H1 (cell line): ENCODE measurements around the gene DMAC2. TPM values are rescaled to one million over a fixed set of nuclear protein-coding genes. Genes with fewer than 3 reads are reported as not detected.

Experiments used
- CTCF ChIA-PET: fragments of 300-600 bp; sonication (Branson Sonifier 250); formaldehyde crosslinking; loops from one replicate; lab custom pipeline; 2021; ENCODE audit not compliant: partially characterized antibody; lab: Charles Lee
- POLR2A ChIA-PET: fragments of 300-600 bp; sonication (Branson Sonifier 250); formaldehyde crosslinking; loops from one replicate; lab custom pipeline; 2021; ENCODE audit warnings: inconsistent platforms; ENCODE audit not compliant: partially characterized antibody; lab: Charles Lee
- DNase-seq, 2 experiments: peaks; one replicate each; pipeline versions ENCODE4 v3.0.0 to v3.0.0-alpha.2; 2010 to 2022; ENCODE audit warnings: low spot score in 2 of 2, low read depth in 1 of 2, mixed read lengths in 1 of 2
- FAIRE-seq: peaks from 2 replicates; lab custom pipeline; 2011; peaks lifted over from hg19 to GRCh38; lab: Jason Lieb, UNC
- H2AFZ ChIP-seq: 2 replicates; pipeline ENCODE4 v1.8.1; 2012; ENCODE audit warnings: low read length, inconsistent platforms
- H2AK5ac ChIP-seq: 2 replicates; pipeline ENCODE4 v1.6.1; 2013; ENCODE audit warnings: low read depth, low read length
- H2BK120ac ChIP-seq: replicated peaks from 2 replicates; pipeline ENCODE3; 2013; ENCODE audit warnings: low read depth, low read length, inconsistent platforms
- H2BK12ac ChIP-seq: 2 replicates; pipeline ENCODE4 v1.6.1; 2013; ENCODE audit warnings: low read depth, low read length
- H2BK15ac ChIP-seq: 2 replicates; pipeline ENCODE4 v1.6.1; 2013; ENCODE audit warnings: low read length
- H2BK20ac ChIP-seq: 2 replicates; pipeline ENCODE4 v1.6.1; 2013; ENCODE audit warnings: low read length
- H2BK5ac ChIP-seq: 2 replicates; pipeline ENCODE4 v1.6.1; 2013; ENCODE audit warnings: low read depth, low read length
- H3K14ac ChIP-seq: 2 replicates; pipeline ENCODE4 v1.6.1; 2013; ENCODE audit warnings: inconsistent platforms; ENCODE audit not compliant: insufficient read length
- H3K18ac ChIP-seq: 2 replicates; pipeline ENCODE4 v1.6.1; 2013; ENCODE audit warnings: low read length; ENCODE audit errors: extremely low read depth
- H3K23ac ChIP-seq: 2 replicates; pipeline ENCODE4 v1.6.1; 2013; ENCODE audit warnings: inconsistent platforms; ENCODE audit not compliant: insufficient read length
- H3K23me2 ChIP-seq: 2 replicates; pipeline ENCODE4 v1.6.1; 2013; ENCODE audit warnings: low read depth, low read length
- H3K27ac ChIP-seq: 2 replicates; pipeline ENCODE4 v1.6.1; 2011; ENCODE audit warnings: low read depth, low read length, inconsistent platforms
- H3K27me3 ChIP-seq, 4 experiments: replicated peaks in 1 of 4; 1 replicate in 1 of 4; 2 replicates in 3 of 4; pipeline versions ENCODE4 v1.6.1 to v1.8.1; 2011 to 2013; ENCODE audit warnings: low read length in 3 of 4, mild to moderate bottlenecking in 3 of 4, inconsistent platforms in 2 of 4, mixed read lengths in 2 of 4, moderate library complexity in 1 of 4; ENCODE audit not compliant: control insufficient read depth in 3 of 4, insufficient read depth in 3 of 4; ENCODE audit errors: extremely low read depth in 1 of 4
- H3K36me3 ChIP-seq, 4 experiments: 2 replicates each; pipeline versions ENCODE4 v1.6.1 to v1.8.1; 2011 to 2013; ENCODE audit warnings: mild to moderate bottlenecking in 4 of 4, low read length in 3 of 4, moderate library complexity in 2 of 4, control low read depth in 1 of 4, inconsistent platforms in 1 of 4; ENCODE audit not compliant: insufficient read depth in 4 of 4, control insufficient read depth in 2 of 4
- H3K4ac ChIP-seq: replicated peaks from 2 replicates; pipeline ENCODE3; 2013; ENCODE audit warnings: low read length, low read depth, mixed read lengths, inconsistent platforms; ENCODE audit not compliant: insufficient read length
- H3K4me1 ChIP-seq, 4 experiments: replicated peaks in 1 of 4; 1 replicate in 1 of 4; 2 replicates in 3 of 4; pipeline versions ENCODE4 v1.6.1 to v1.8.1; 2011 to 2013; ENCODE audit warnings: low read length in 3 of 4, inconsistent platforms in 2 of 4, mixed read lengths in 1 of 4; ENCODE audit not compliant: insufficient read depth in 4 of 4, control insufficient read depth in 3 of 4
- H3K4me2 ChIP-seq, 2 experiments: 2 replicates each; pipeline versions ENCODE4 v1.6.1 to v1.8.1; 2011 to 2013; ENCODE audit warnings: low read depth in 2 of 2, low read length in 2 of 2, control low read depth in 1 of 2, inconsistent platforms in 1 of 2, mild to moderate bottlenecking in 1 of 2; ENCODE audit not compliant: insufficient read depth in 1 of 2
- H3K4me3 ChIP-seq, 4 experiments: fragments of 200-600, 300-600 bp in 1 of 4; sonication (generic), shearing (Covaris generic), sonication (Bioruptor Twin) in 1 of 4; 2 replicates each; pipeline versions ENCODE4 v1.5.1 to v1.8.1; 2011 to 2016; ENCODE audit warnings: low read length in 4 of 4, low read depth in 3 of 4, control low read depth in 2 of 4, inconsistent platforms in 2 of 4, mild to moderate bottlenecking in 2 of 4, mixed read lengths in 1 of 4, moderate library complexity in 1 of 4; ENCODE audit not compliant: insufficient read depth in 2 of 4; ENCODE audit errors: extremely low read depth in 1 of 4
- H3K56ac ChIP-seq: replicated peaks from 2 replicates; pipeline ENCODE3; 2013; ENCODE audit warnings: low read depth, mild to moderate bottlenecking, mixed read lengths, low read length, inconsistent platforms; ENCODE audit not compliant: insufficient read length
- H3K79me1 ChIP-seq: 2 replicates; pipeline ENCODE4 v1.6.1; 2013; ENCODE audit warnings: low read depth, low read length, control low read depth
- H3K79me2 ChIP-seq, 2 experiments: 2 replicates each; pipeline versions ENCODE4 v1.6.1 to v1.8.1; 2012 to 2013; ENCODE audit warnings: low read length in 2 of 2, mild to moderate bottlenecking in 2 of 2, inconsistent platforms in 1 of 2; ENCODE audit not compliant: insufficient read depth in 2 of 2, control insufficient read depth in 1 of 2
- H3K9ac ChIP-seq, 4 experiments: replicated peaks in 1 of 4; 1 replicate in 1 of 4; 2 replicates in 3 of 4; pipeline versions ENCODE4 v1.6.1 to v1.8.1; 2011 to 2013; ENCODE audit warnings: low read depth in 3 of 4, low read length in 3 of 4, control low read depth in 2 of 4, mild to moderate bottlenecking in 2 of 4, moderate library complexity in 2 of 4, inconsistent platforms in 1 of 4; ENCODE audit errors: extremely low read depth in 1 of 4
- H3K9me3 ChIP-seq, 2 experiments: 2 replicates each; pipeline versions ENCODE4 v1.6.1 to v1.8.1; 2012 to 2013; ENCODE audit warnings: mild to moderate bottlenecking in 2 of 2, moderate library complexity in 2 of 2, control low read depth in 1 of 2, inconsistent platforms in 1 of 2, low read depth in 1 of 2, low read length in 1 of 2, mixed read lengths in 1 of 2; ENCODE audit not compliant: insufficient read depth in 2 of 2
- H4K20me1 ChIP-seq, 2 experiments: replicated peaks in 1 of 2; 2 replicates each; pipeline versions ENCODE3 to v1.8.1; 2011 to 2013; ENCODE audit warnings: inconsistent platforms in 2 of 2, low read length in 2 of 2, mild to moderate bottlenecking in 1 of 2; ENCODE audit not compliant: insufficient read depth in 2 of 2, control insufficient read depth in 1 of 2
- H4K5ac ChIP-seq: 2 replicates; pipeline ENCODE4 v1.6.1; 2013; ENCODE audit warnings: low read length, low read depth, mixed read lengths, inconsistent platforms; ENCODE audit not compliant: insufficient read length
- H4K8ac ChIP-seq: 2 replicates; pipeline ENCODE4 v1.8.0; 2013; ENCODE audit warnings: mild to moderate bottlenecking, moderate library complexity, low read length, inconsistent platforms; ENCODE audit not compliant: insufficient read depth; ENCODE audit errors: extremely low read depth
- H4K91ac ChIP-seq: replicated peaks from 2 replicates; pipeline ENCODE3; 2013; ENCODE audit warnings: low read length, mixed read lengths, inconsistent platforms; ENCODE audit not compliant: insufficient read length
- KDM1A ChIP-seq: fragments of 200-600, 300-600 bp; sonication (generic); IDR thresholded peaks from 2 replicates; pipeline ENCODE4 v1.7.1; 2016; ENCODE audit warnings: mild to moderate bottlenecking, low read length, borderline replicate concordance
- POLR2A ChIP-seq, 2 experiments: IDR thresholded peaks; 1 replicate in 1 of 2; 2 replicates in 1 of 2; pipeline ENCODE4 v1.6.1; 2011; ENCODE audit warnings: low read depth in 2 of 2, low read length in 2 of 2, mild to moderate bottlenecking in 2 of 2; ENCODE audit errors: control extremely low read depth in 1 of 2
- RFX5 ChIP-seq: IDR thresholded peaks from 2 replicates; pipeline ENCODE4 v1.6.1; 2011; ENCODE audit warnings: low read depth, low read length, improper control_type of control experiment, borderline replicate concordance
- TAF7 ChIP-seq: optimal IDR thresholded peaks from 2 replicates; pipeline ENCODE3; 2011; ENCODE audit warnings: low read depth, mild to moderate bottlenecking, inconsistent platforms, low read length, moderate library complexity, borderline replicate concordance
- WGBS, 2 experiments: shearing (Covaris generic) in 1 of 2; methylation state at CpG; one replicate each; pipeline versions ENCODE4 v1.1.6 to v1.1.7; 2013 to 2015; ENCODE audit warnings: low lambda C conversion rate in 2 of 2, mixed read lengths in 2 of 2, inconsistent platforms in 1 of 2, low coverage in 1 of 2, missing lambda C conversion rate in 1 of 2; ENCODE audit not compliant: insufficient replicate concordance in 2 of 2, insufficient coverage in 1 of 2, insufficient read length in 1 of 2; ENCODE audit errors: extremely low coverage in 1 of 2, missing lambda C conversion rate in 1 of 2; 5-methylcytosine and 5-hydroxymethylcytosine counted together
- polyA plus RNA-seq, 7 experiments: library from polyadenylated mRNA; depleted of rRNA in 3 of 7; stranded (reverse) in 5 of 7; unstranded in 2 of 7; fragments of >200 nt in 5 of 7; fragments of 200-250 nt in 2 of 7; gene quantifications; 1 replicate in 5 of 7; 2 replicates in 1 of 7; 4 replicates in 1 of 7; pipeline versions ENCODE4 v1.2.1 to v1.2.3, GENCODE V29; 2011 to 2013; ENCODE audit warnings: missing spikeins in 2 of 7, mixed read lengths in 2 of 7
- total RNA-seq: library from RNA; stranded (reverse); fragmentation: NEBNext Ultra II Directional; extraction: Animal tissue kit (Norgen Biotek cat#: 25700); gene quantifications from 2 replicates; pipeline ENCODE4 v1.2.1, GENCODE V29; 2021

The DMAC2 gene
- total and polyA plus RNA-seq, 2 of the 8 experiments (the other 6 are each of a cell fraction or from before 2014, with no cell fraction given): 86.8 to 170 TPM

GRCh38 chr19:41449865-41450178 lies 10.1 kb upstream of the DMAC2 start:
- H3K27me3 ChIP-seq: 0 out of 7 replicates have a peak, but pooled peaks cover 0 to 3% (median 0%) of the 10 kb centered on the region in 4 experiments
- H4K20me1 ChIP-seq: no peaks in the 10 kb centered on the region
- H4K91ac ChIP-seq: no peak overlapping the region
- CTCF ChIA-PET: interaction anchor here (0.6 to 20.4 kb wide), 22 partner anchors 11 to 1056 kb away, joined by 3 to 364 read pairs (median 4); partner anchors contain the start of gene DMAC2
- no peaks in the 10 kb centered on the region for H3K36me3 ChIP-seq
- H2AK5ac ChIP-seq: no peak overlapping the region
- H2BK20ac ChIP-seq: no peak overlapping the region
- H2BK12ac ChIP-seq: no peak overlapping the region
- H4K8ac ChIP-seq: no peak overlapping the region
- no peak overlapping the region for H3K56ac ChIP-seq
- H3K27ac ChIP-seq: no peak overlapping the region
- no peaks in the 10 kb centered on the region for H3K79me2 ChIP-seq
- no peak overlapping the region for H2BK5ac ChIP-seq
- peaks cover 0 to 4% of the 10 kb centered on the region in 2 experiments; a peak in 2 of 4 replicates for H3K9me3 ChIP-seq
- H2BK15ac ChIP-seq: no peak overlapping the region
- no peak for DNase-seq
- H3K14ac ChIP-seq: no peak overlapping the region
- no peak for FAIRE-seq
- no peak overlapping the region for H4K5ac ChIP-seq
- no peak overlapping the region for H2BK120ac ChIP-seq
- no peak overlapping the region for H3K18ac ChIP-seq
- no peak for TF ChIP-seq KDM1A
- no peak for TF ChIP-seq RFX5
- no peak for TF ChIP-seq TAF7
- TF ChIP-seq POLR2A (IDR thresholded peaks at IDR 0.05; ENCODE audit: control extremely low read depth in 1 of 2, low read depth in 2 of 2, low read length in 2 of 2): no peak
- TF ChIP-seq, all 59 proteins: peak for 0
- POLR2A ChIA-PET: interaction anchor here (0.7 kb wide), 1 partner anchor 114 kb away, joined by 3 read pairs; no protein-coding TSS in a partner anchor
- WGBS, 2 experiments: 89% methylated on average over 3 of the region's 3 CpGs; no CpG with 5 or more reads in 1 of the 2 experiments
- H2AFZ ChIP-seq: no peak overlapping the region
- H3K23me2 ChIP-seq: no peaks in the 10 kb centered on the region
- no peak overlapping the region for H3K23ac ChIP-seq
- H3K4me3 ChIP-seq: no peak overlapping the region
- H3K9ac ChIP-seq: no peak overlapping the region
- H3K79me1 ChIP-seq: no peaks in the 10 kb centered on the region
- H3K4me2 ChIP-seq: no peak overlapping the region
- no peaks in the 10 kb centered on the region for H3K4me1 ChIP-seq
- no peak overlapping the region for H3K4ac ChIP-seq
